Effector CD8-positive, alpha-beta T cell (primary cell): ENCODE results near the gene APOBEC3B.
"Not testable (repeated sequence)": the region's sequence is repeated elsewhere in the genome, so short reads cannot be mapped to it uniquely, and the experiment has no call there.

Source experiments
- DNase-seq: peaks from one replicate; lab custom pipeline; 2025; lab: John Stamatoyannopoulos, UW

The APOBEC3B gene

GRCh38 chr22:39031434-39032295, 49.5 kb downstream of the APOBEC3B start:
- not testable (repeated sequence) for DNase-seq

- not testable (repeated sequence) for DNase-seq
Observed at GRCh38 chr22:39037071-39037470, 54.9 kb downstream of the APOBEC3B start.

GRCh38 chr22:39039306-39040126, 57.4 kb downstream of the APOBEC3B start:
- no peak for DNase-seq

- DNase-seq: not testable (repeated sequence)
Observed at GRCh38 chr22:39040155-39040537, 58.0 kb downstream of the APOBEC3B start.

- DNase-seq: peak; percentile 38
Observed at GRCh38 chr22:39040538-39041296, 58.6 kb downstream of the APOBEC3B start, which contains the start of gene APOBEC3F. Gene APOBEC3F, plus strand, starts transcription at chr22:39040864. Its CDS starts 97 bp downstream, at chr22:39040961.

GRCh38 chr22:39041908-39042307, 59.8 kb downstream of the APOBEC3B start:
- DNase-seq: no peak
